ENCODE results near the gene ZSCAN22.

Gene ZSCAN22

GRCh38 chr19:58352760-58353671 is 26.2 kb downstream of the ZSCAN22 start, which contains the start of gene A1BG:
A1BG (minus strand) TSS chr19:58353492; CDS start chr19:58353437, 55 bp downstream.
- TF ChIP-seq, protein P1, sequence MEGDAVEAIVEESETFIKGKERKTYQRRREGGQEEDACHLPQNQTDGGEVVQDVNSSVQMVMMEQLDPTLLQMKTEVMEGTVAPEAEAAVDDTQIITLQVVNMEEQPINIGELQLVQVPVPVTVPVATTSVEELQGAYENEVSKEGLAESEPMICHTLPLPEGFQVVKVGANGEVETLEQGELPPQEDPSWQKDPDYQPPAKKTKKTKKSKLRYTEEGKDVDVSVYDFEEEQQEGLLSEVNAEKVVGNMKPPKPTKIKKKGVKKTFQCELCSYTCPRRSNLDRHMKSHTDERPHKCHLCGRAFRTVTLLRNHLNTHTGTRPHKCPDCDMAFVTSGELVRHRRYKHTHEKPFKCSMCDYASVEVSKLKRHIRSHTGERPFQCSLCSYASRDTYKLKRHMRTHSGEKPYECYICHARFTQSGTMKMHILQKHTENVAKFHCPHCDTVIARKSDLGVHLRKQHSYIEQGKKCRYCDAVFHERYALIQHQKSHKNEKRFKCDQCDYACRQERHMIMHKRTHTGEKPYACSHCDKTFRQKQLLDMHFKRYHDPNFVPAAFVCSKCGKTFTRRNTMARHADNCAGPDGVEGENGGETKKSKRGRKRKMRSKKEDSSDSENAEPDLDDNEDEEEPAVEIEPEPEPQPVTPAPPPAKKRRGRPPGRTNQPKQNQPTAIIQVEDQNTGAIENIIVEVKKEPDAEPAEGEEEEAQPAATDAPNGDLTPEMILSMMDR (IDR thresholded peaks at IDR 0.05), result no peak
- no peak for TF ChIP-seq ZFX (IDR thresholded peaks at IDR 0.05; ENCODE audit: borderline replicate concordance)

GRCh38 chr19:58353717-58354477 is 27.1 kb downstream of the ZSCAN22 start:
- TF ChIP-seq, protein P1 (IDR thresholded peaks at IDR 0.05), result no peak
- TF ChIP-seq ZFX (IDR thresholded peaks at IDR 0.05; ENCODE audit: borderline replicate concordance), result no peak

More at GRCh38 chr19:58352760-58353671, 26.2 kb downstream of the ZSCAN22 start, which contains the start of gene A1BG:
- H3K27ac ChIP-seq, result no peak within 1 kb of the TSS

DNA sequence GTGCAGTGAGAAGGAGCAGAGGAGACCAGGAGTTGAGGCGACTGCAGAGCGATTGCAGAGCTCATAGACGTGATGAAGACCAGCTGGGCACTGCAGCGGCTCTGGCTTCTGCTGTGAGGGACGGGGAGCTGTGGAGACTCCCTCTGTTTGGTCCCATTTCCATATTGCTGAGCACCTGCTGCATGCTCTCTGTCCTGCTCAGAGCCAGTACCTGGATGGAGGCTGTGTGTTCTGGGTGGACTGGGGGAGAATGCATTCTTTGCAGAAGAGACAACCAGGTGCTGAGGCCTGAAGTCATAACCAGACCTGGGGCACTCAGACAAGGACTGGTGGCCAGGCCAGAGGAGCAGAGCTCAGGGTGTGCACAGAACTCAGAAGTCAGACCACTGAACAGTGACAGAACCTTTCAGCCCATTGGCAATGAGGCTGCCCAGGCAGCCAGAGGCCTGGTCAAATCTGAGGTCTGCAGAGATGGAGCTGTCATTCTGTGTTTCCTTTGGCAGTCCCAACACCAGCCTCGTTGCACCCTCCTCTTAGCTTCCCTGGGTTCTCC is 27.8 kb downstream of the ZSCAN22 start:
- TF ChIP-seq, protein P1 (IDR thresholded peaks at IDR 0.05), result no peak
- no peak for TF ChIP-seq ZFX (IDR thresholded peaks at IDR 0.05; ENCODE audit: borderline replicate concordance)
- H3K27ac ChIP-seq, result no peak overlapping the region

More at GRCh38 chr19:58353717-58354477, 27.1 kb downstream of the ZSCAN22 start:
- H3K27ac ChIP-seq, result no peak overlapping the region

GRCh38 chr19:58355215-58355796 is 28.5 kb downstream of the ZSCAN22 start:
- no peak for TF ChIP-seq ZFX (IDR thresholded peaks at IDR 0.05; ENCODE audit: borderline replicate concordance)
- TF ChIP-seq, protein P1 (IDR thresholded peaks at IDR 0.05), result no peak
- no peak overlapping the region for H3K27ac ChIP-seq

DNA sequence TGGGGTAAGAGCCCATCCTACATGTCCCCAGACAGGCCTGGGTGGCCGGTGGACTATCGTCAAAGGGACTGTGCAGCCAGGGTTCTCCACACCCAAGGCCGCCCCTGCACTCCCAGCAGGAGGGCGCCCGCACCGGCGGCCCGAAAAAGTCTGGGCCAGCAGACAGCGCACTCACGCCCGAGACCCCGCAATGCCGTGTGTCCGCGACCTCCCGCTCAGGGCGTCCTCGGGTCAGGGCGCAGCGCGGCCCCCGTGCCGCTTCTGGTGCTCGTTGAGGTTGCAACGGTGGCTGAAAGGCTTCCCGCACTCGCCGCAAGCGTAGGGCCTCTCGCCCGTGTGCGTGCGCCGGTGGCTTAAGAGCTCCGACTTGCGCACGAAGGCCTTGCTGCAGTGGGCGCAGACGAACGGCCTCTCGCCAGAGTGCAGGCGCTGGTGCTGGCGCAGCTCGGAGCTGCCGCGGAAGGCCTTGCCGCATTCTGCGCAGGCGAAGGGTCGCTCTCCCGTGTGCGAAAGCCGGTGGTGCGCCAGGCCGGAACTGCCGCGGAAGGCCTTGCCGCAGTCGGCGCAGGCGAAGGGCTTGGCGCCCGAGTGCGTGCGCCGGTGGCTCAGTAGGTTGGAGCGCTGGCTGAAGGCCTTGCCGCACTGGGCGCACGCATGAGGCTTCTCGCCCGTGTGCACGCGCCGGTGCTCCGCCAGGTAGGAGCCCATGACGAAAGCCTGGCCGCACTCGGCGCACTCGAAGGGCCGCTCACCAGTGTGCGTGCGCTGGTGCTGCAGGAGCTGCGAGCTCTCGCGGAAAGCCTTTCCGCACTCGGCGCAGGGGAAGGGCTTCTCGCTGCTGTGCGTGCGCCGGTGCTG is 29.3 kb downstream of the ZSCAN22 start:
- no peak overlapping the region for H3K27ac ChIP-seq
- TF ChIP-seq, protein P1 (IDR thresholded peaks at IDR 0.05), result no peak
- TF ChIP-seq ZFX (IDR thresholded peaks at IDR 0.05; ENCODE audit: borderline replicate concordance), result no peak

DNA sequence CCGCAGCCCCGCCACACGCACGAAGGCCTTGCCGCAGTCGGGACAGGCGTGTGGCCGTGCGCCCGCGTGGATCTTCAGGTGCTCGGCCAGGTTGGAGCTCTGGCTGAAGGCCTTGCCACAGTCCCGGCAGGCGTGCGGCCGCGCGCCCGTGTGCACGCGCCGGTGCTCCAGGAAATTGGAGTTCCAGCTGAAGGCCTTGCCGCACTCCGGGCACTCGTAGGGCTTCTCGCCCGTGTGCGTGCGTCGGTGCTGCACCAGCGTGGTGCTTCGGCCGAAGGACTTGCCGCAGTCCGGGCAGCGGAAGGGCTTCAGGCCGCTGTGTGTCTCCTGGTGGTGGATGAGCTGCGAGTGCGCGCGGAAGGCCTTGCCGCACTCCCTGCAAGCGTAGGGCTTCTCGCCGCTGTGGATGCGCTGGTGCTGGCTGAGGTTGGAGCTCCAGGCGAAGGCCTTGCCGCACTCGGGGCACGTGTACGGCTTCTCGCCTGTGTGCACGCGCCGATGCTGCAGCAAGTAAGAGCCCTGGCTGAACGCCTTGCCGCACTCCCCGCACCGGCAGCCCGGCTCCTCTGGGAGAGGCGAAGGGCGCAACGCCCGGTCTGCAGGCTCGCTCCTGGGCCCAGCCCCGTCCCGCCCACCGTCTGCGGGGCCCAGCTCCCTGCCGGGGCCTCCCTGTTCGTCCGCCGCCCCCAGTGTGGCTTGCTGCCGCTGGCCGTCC is 30.1 kb downstream of the ZSCAN22 start:
- TF ChIP-seq ZFX (IDR thresholded peaks at IDR 0.05; ENCODE audit: borderline replicate concordance), result no peak
- TF ChIP-seq, protein P1 (IDR thresholded peaks at IDR 0.05), result no peak
- no peak overlapping the region for H3K27ac ChIP-seq

All from 22Rv1 (cell line).